ENCODE measurements around the gene BIN1. TPM values are rescaled to one million over a fixed set of nuclear protein-coding genes. Genes with fewer than 3 reads are reported as not detected.

BIN1 gene
- total RNA-seq, 4 donors from 2014 or later, result 1,150 to 2,167 (median 1,736) TPM

DNA sequence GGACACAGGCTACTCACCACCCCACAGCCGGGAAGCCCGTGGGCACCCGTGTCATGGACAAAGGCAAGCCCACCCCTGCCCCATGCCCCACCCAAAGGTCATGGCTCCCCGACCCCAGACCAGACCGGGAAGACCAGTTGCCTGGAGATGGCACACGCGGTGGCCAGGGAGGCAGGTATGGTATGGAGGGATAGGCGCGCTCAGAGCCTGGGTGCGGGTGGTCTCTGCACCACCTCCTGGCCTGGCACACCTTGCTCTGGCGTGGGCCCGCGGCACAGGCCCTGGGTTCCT lies 51.2 kb downstream of the BIN1 start:
- no peak overlapping the region for H3K4me3 ChIP-seq
- no peaks in the 10 kb centered on the region for H3K9me3 ChIP-seq
- TF ChIP-seq, protein P1, sequence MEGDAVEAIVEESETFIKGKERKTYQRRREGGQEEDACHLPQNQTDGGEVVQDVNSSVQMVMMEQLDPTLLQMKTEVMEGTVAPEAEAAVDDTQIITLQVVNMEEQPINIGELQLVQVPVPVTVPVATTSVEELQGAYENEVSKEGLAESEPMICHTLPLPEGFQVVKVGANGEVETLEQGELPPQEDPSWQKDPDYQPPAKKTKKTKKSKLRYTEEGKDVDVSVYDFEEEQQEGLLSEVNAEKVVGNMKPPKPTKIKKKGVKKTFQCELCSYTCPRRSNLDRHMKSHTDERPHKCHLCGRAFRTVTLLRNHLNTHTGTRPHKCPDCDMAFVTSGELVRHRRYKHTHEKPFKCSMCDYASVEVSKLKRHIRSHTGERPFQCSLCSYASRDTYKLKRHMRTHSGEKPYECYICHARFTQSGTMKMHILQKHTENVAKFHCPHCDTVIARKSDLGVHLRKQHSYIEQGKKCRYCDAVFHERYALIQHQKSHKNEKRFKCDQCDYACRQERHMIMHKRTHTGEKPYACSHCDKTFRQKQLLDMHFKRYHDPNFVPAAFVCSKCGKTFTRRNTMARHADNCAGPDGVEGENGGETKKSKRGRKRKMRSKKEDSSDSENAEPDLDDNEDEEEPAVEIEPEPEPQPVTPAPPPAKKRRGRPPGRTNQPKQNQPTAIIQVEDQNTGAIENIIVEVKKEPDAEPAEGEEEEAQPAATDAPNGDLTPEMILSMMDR (IDR thresholded peaks at IDR 0.05 in 4 of 5, conservative IDR thresholded peaks at IDR 0.05 in 1 of 5), result no peak
- TF ChIP-seq POLR2A (IDR thresholded peaks at IDR 0.05), result no peak
- peaks cover 54 to 67% of the 10 kb centered on the region in 2 donors for H3K4me1 ChIP-seq
- H3K27ac ChIP-seq, result peak overlapping the region; percentile 97 to 100 (median 100)
- peaks cover 0 to 38% of the 10 kb centered on the region in 2 donors for H3K36me3 ChIP-seq
- DNase-seq, result no peak
- in situ Hi-C loops (cut with MboI; ENCODE audit: low sequenced_read_pairs in 4 of 4), result loop anchor here in 1 of 4 donors (25.0 kb wide), 1 partner anchor 457 kb away; no protein-coding TSS in a partner anchor
- intact Hi-C loops (cut with DNase I; ENCODE audit: low total_unique reads), result loop anchor here (2.0 kb wide), 1 partner anchor 49 kb away; no protein-coding TSS in a partner anchor
- ATAC-seq, result no peak
- no peaks in the 10 kb centered on the region for H3K27me3 ChIP-seq

DNA sequence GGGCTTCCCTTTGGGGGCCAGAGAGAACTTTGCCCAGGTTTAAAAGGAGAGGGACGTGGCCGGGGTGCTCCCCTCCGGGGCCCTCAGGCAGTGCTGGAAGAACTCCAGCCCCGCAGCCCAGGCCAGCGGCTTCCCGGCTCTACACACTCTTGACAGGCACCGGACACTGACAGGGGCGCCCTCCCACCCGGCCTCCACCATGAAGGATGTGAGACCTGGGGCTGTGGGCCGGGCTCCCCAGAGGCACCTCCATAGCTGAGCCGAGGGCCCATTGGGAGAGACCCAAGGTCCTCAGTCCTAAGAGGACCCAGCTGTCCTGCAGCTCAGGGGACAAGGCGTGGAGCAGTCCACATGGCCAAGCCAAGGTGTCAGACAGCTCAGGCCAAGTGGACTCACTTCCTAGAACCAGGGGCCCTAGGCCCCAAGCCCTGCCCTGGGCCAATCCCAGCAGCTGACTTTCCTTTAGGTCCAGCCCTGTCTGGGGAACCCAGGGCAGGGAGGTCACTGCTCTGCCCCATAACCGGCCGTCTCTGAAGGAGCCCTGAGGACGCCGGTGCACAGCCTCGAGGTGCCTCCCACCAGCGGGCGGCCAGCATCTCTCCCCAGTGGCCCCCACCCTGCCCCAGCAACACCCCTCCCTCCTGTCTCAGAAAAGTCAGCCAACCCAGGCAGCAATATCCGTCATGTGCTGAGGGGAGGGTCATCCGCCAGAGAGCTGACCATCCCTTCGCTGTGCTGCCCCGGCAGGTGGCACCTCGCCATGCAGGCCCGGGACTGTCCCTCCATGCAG lies 51.8 kb downstream of the BIN1 start:
- no peak overlapping the region for H3K4me3 ChIP-seq

DNA sequence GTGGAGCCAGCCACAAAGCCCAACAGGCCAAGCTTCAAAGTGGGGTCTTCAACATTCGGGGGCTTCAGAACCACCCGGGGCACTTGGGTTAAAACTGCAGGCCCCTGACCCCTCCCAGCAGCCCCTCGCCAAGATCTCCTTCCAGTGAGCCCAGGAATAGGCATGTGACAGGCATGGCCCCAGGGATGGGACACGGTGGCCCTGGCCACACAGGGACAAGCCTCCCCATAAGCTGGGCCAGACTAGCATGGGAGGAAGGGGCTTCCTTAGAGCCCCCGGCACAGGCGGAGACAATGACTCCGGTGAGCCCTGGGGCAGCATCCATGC lies 52.4 kb downstream of the BIN1 start:
- no peaks in the 10 kb centered on the region for H3K27me3 ChIP-seq
- in situ Hi-C loops (cut with MboI; ENCODE audit: low sequenced_read_pairs in 4 of 4) (loop anchor here in 1 of 4 donors (25.0 kb wide), 1 partner anchor 458 kb away; no protein-coding TSS in a partner anchor), intact Hi-C loops (cut with DNase I; ENCODE audit: low total_unique reads) (loop anchor here (2.0 kb wide), 1 partner anchor 50 kb away; no protein-coding TSS in a partner anchor)
- H3K4me3 ChIP-seq, result no peak overlapping the region
- peak overlapping the region; percentile 97 to 100 (median 100) for H3K27ac ChIP-seq
- TF ChIP-seq POLR2A (IDR thresholded peaks at IDR 0.05), result no peak
- TF ChIP-seq, protein P1 (IDR thresholded peaks at IDR 0.05 in 4 of 5, conservative IDR thresholded peaks at IDR 0.05 in 1 of 5), result no peak
- ATAC-seq (no peak), DNase-seq (no peak)
- H3K36me3 ChIP-seq, result peaks cover 0 to 31% of the 10 kb centered on the region in 2 donors
- H3K4me1 ChIP-seq, result peaks cover 63 to 65% of the 10 kb centered on the region in 2 donors
- H3K9me3 ChIP-seq, result no peaks in the 10 kb centered on the region

More for the DNA sequence above, 51.8 kb downstream of the BIN1 start:
- in situ Hi-C loops (cut with MboI; ENCODE audit: low sequenced_read_pairs in 4 of 4), result loop anchor here in 1 of 4 donors (25.0 kb wide), 1 partner anchor 457 kb away; no protein-coding TSS in a partner anchor
- Histone ChIP-seq H3K27ac (peak overlapping the region; percentile 97 to 100 (median 100)), H3K27me3 (no peaks in the 10 kb centered on the region), H3K9me3 (no peaks in the 10 kb centered on the region), H3K36me3 (peaks cover 0 to 36% of the 10 kb centered on the region in 2 donors), H3K4me1 (peaks cover 59 to 63% of the 10 kb centered on the region in 2 donors)
- intact Hi-C loops (cut with DNase I; ENCODE audit: low total_unique reads), result loop anchor here (2.0 kb wide), 1 partner anchor 50 kb away; no protein-coding TSS in a partner anchor
- ATAC-seq, result peak in 1 of 2 donors; percentile 4
- TF ChIP-seq, protein P1 (IDR thresholded peaks at IDR 0.05 in 4 of 5, conservative IDR thresholded peaks at IDR 0.05 in 1 of 5), result no peak
- no peak for TF ChIP-seq POLR2A (IDR thresholded peaks at IDR 0.05)
- DNase-seq, result peak in 1 of 2 donors; percentile 71

DNA sequence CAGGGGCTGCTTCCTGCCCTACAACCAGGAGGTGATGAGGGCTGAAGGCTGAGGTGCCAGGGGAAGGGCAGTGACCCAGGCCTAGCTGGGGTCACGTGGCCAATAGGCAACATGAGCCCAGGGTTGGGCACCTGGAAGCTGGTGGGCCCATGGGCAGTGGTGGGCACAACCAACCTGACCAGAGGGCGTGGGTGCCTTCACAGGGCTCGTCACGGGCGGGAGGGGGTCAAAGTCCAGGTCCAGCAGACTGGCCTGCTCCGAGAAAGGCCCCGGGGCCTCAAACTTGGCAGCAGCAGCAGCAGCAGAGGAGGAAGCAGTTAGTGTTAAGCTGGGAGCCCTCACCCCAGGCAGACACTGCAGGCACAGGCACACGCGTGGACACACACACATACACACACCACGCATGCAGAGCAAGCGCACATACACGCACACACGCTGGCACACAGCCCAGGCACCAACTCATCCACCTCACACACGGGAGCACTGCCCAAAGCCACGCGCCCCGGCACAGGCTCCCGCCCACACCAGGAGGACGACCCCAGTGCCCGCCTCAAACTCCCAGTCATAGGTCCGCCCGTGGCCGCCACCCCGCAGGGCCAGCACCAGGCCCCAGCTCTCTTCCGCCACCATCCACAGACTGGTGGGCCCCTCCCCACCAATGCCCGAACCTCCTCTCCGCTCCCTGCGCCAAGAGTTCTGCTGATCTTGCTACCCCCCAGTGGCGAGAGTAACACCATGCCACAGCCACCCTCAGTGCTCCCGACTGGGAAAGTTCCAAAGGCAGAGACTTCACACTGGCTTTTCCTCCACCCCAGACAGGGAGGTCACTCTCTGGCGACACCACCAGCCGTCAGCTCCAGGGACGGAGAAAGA lies 53.0 kb downstream of the BIN1 start:
- peak in 1 of 2 donors; percentile 75 for DNase-seq
- no peaks in the 10 kb centered on the region for H3K27me3 ChIP-seq
- in situ Hi-C loops (cut with MboI; ENCODE audit: low sequenced_read_pairs in 4 of 4) (loop anchor here in 1 of 4 donors (25.0 kb wide), 1 partner anchor 458 kb away; no protein-coding TSS in a partner anchor), intact Hi-C loops (cut with DNase I; ENCODE audit: low total_unique reads) (loop anchor here (2.0 kb wide), 1 partner anchor 51 kb away; no protein-coding TSS in a partner anchor)
- TF ChIP-seq POLR2A (IDR thresholded peaks at IDR 0.05), result no peak
- TF ChIP-seq, protein P1 (IDR thresholded peaks at IDR 0.05 in 4 of 5, conservative IDR thresholded peaks at IDR 0.05 in 1 of 5), result peak in 1 of 5 experiments; percentile 20
- H3K4me3 ChIP-seq, result no peak overlapping the region
- ATAC-seq, result peak in 1 of 2 donors; percentile 4
- peaks cover 0 to 31% of the 10 kb centered on the region in 2 donors for H3K36me3 ChIP-seq
- peaks cover 63 to 66% of the 10 kb centered on the region in 2 donors for H3K4me1 ChIP-seq
- H3K9me3 ChIP-seq, result no peaks in the 10 kb centered on the region
- peak overlapping the region; percentile 97 to 100 (median 100) for H3K27ac ChIP-seq

Measured in gastrocnemius medialis (tissue), 4 donors.